H1 (cell line): Measurements from ENCODE around the gene GPR171. TPM values are rescaled to one million over a fixed set of nuclear protein-coding genes. Genes with fewer than 3 reads are reported as not detected.

Experiments
- BRCA1 ChIP-seq: IDR thresholded peaks from 2 replicates; pipeline ENCODE4 v1.6.1; 2012; ENCODE audit warnings: low read depth, low read length, improper control_type of control experiment
- KDM5A ChIP-seq: fragments of 200-600 bp; IDR thresholded peaks from 2 replicates; pipeline ENCODE4 v1.7.1; 2012; ENCODE audit warnings: mild to moderate bottlenecking, low read length, inconsistent platforms, mixed read lengths
- RFX5 ChIP-seq: IDR thresholded peaks from 2 replicates; pipeline ENCODE4 v1.6.1; 2011; ENCODE audit warnings: low read depth, low read length, improper control_type of control experiment, borderline replicate concordance
- SIN3A ChIP-seq, 2 experiments: IDR thresholded peaks in 1 of 2; conservative IDR thresholded peaks in 1 of 2; 2 replicates each; pipeline ENCODE4 v1.6.1; 2011 to 2012; ENCODE audit warnings: low read length in 2 of 2, improper control_type of control experiment in 1 of 2, low read depth in 1 of 2, mild to moderate bottlenecking in 1 of 2
- TCF12 ChIP-seq: IDR thresholded peaks from 2 replicates; pipeline ENCODE4 v1.6.1; 2011; ENCODE audit warnings: low read depth, mild to moderate bottlenecking, low read length
- polyA plus RNA-seq, 7 experiments: library from polyadenylated mRNA; depleted of rRNA in 3 of 7; stranded (reverse) in 5 of 7; unstranded in 2 of 7; fragments of >200 nt in 5 of 7; fragments of 200-250 nt in 2 of 7; gene quantifications; 1 replicate in 5 of 7; 2 replicates in 1 of 7; 4 replicates in 1 of 7; pipeline versions ENCODE4 v1.2.1 to v1.2.3, GENCODE V29; 2011 to 2013; ENCODE audit warnings: missing spikeins in 2 of 7, mixed read lengths in 2 of 7
- total RNA-seq: library from RNA; stranded (reverse); fragmentation: NEBNext Ultra II Directional; extraction: Animal tissue kit (Norgen Biotek cat#: 25700); gene quantifications from 2 replicates; pipeline ENCODE4 v1.2.1, GENCODE V29; 2021

Gene GPR171
- total and polyA plus RNA-seq, 2 of the 8 experiments (the other 6 are each of a cell fraction or from before 2014, with no cell fraction given) = not detected

DNA sequence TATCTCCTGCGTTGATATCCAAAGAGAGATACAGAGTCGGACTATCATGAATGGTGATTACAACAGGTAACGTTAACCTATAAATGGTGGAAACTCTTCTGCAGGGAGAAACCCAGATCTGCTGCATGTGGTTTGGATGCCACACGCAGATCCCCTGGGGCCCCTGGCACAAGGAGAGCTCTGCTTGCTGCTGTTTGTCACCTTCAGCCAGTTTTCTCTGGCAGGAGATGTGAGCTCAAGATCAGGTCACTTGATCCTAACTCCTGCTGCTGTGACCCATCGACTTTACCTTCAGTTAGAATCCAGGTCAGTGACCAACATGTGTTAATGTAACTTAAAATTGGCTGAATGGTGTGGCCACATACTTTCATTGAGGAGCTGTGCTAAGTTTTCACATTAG, 23.8 kb upstream of the GPR171 start (continued):
- TF ChIP-seq KDM5A (no peak), BRCA1 (no peak), TCF12 (no peak), SIN3A (conservative IDR thresholded peaks at IDR 0.05 in 1 of 2, IDR thresholded peaks at IDR 0.05 in 1 of 2; ENCODE audit: low read depth in 1 of 2, low read length in 2 of 2) (no peak), RFX5 (no peak)
